Stimulated activated CD4-positive, alpha-beta T cell treated with anti-CD3 and anti-CD28 coated beads, Interleukin-4, amount 100 ng/mL, for 1 hour (primary cell): Measurements from ENCODE around the gene NR1I2.

ENCODE experiments used
- DNase-seq: peaks from one replicate; pipeline ENCODE4 v3.0.0-alpha.2; 2020

NR1I2 gene

GRCh38 chr3:119782460-119782859 is 559 bp downstream of the NR1I2 start:
- DNase-seq, result no peak

- DNase-seq, result no peak
Observed at GRCh38 chr3:119783255-119783654, 1.4 kb downstream of the NR1I2 start.

GRCh38 chr3:119783883-119784282 is 2.0 kb downstream of the NR1I2 start:
- no peak for DNase-seq

GRCh38 chr3:119786409-119786808 is 4.5 kb downstream of the NR1I2 start:
- no peak for DNase-seq

GRCh38 chr3:119790369-119790768 is 8.5 kb downstream of the NR1I2 start:
- no peak for DNase-seq

GRCh38 chr3:119792270-119792669 is 10.4 kb downstream of the NR1I2 start:
- DNase-seq, result no peak

- no peak for DNase-seq
Observed at GRCh38 chr3:119794401-119794800, 12.5 kb downstream of the NR1I2 start.

GRCh38 chr3:119794971-119795612 is 13.2 kb downstream of the NR1I2 start:
- no peak for DNase-seq

GRCh38 chr3:119795849-119796248 is 13.9 kb downstream of the NR1I2 start:
- DNase-seq, result no peak

- no peak for DNase-seq
Observed at GRCh38 chr3:119796368-119796767, 14.5 kb downstream of the NR1I2 start.

- DNase-seq, result no peak
Observed at GRCh38 chr3:119796785-119797184, 14.9 kb downstream of the NR1I2 start.

GRCh38 chr3:119800844-119801243 is 18.9 kb downstream of the NR1I2 start:
- DNase-seq, result no peak

- DNase-seq, result no peak
Observed at GRCh38 chr3:119808244-119808643, 26.3 kb downstream of the NR1I2 start.

GRCh38 chr3:119808843-119809242 is 26.9 kb downstream of the NR1I2 start:
- no peak for DNase-seq

- peak; percentile 22 for DNase-seq
Observed at GRCh38 chr3:119809249-119810017, 27.5 kb downstream of the NR1I2 start.

GRCh38 chr3:119810018-119810435 is 28.1 kb downstream of the NR1I2 start:
- peak; percentile 69 for DNase-seq

GRCh38 chr3:119812491-119813058 is 30.7 kb downstream of the NR1I2 start:
- no peak for DNase-seq

GRCh38 chr3:119815716-119816115 is 33.8 kb downstream of the NR1I2 start:
- DNase-seq, result no peak

GRCh38 chr3:119817071-119817470 is 35.2 kb downstream of the NR1I2 start:
- no peak for DNase-seq

GRCh38 chr3:119817583-119818363 is 35.9 kb downstream of the NR1I2 start:
- DNase-seq, result no peak

GRCh38 chr3:119818937-119819336 is 37.0 kb downstream of the NR1I2 start:
- DNase-seq, result no peak

GRCh38 chr3:119819806-119820205 is 37.9 kb downstream of the NR1I2 start:
- DNase-seq, result no peak

GRCh38 chr3:119825820-119826219 is 43.9 kb downstream of the NR1I2 start:
- no peak for DNase-seq
